Activated naive CD4-positive, alpha-beta T cell treated with anti-CD3 and anti-CD28 coated beads, Interleukin-2, amount 10 ng/mL, durations not matched to agents 7 days and 5 days (primary cell): ENCODE data around the gene POLD2.
"Not testable (repeated sequence)": the region's sequence is repeated elsewhere in the genome, so short reads cannot be mapped to it uniquely, and the experiment has no call there.

ENCODE experiments used
- CTCF ChIA-PET: fragments of 350-600 bp; sonication (Branson Sonifier 250); formaldehyde crosslinking; loops from one replicate; lab custom pipeline; 2021; ENCODE audit warnings: antibody characterized with exemption; lab: Charles Lee
- DNase-seq: peaks from one replicate; pipeline ENCODE4 v3.0.0-alpha.2; 2020
- H3K27ac Mint-ChIP-seq: one replicate; pipeline ENCODE4 v1.8.0; 2021; ENCODE audit warnings: mild to moderate bottlenecking, moderate library complexity, mixed read lengths
- H3K27me3 Mint-ChIP-seq: one replicate; pipeline ENCODE4 v1.8.0; 2021; ENCODE audit warnings: mild to moderate bottlenecking, mixed read lengths
- H3K36me3 Mint-ChIP-seq: one replicate; pipeline ENCODE4 v1.8.0; 2021; ENCODE audit warnings: mixed read lengths
- H3K4me1 Mint-ChIP-seq: one replicate; pipeline ENCODE4 v1.8.0; 2021; ENCODE audit warnings: mixed read lengths
- H3K4me3 Mint-ChIP-seq: one replicate; pipeline ENCODE4 v1.8.0; 2021; ENCODE audit warnings: mild to moderate bottlenecking, moderate library complexity, mixed read lengths
- H3K9me3 Mint-ChIP-seq: one replicate; pipeline ENCODE4 v1.8.0; 2021; ENCODE audit warnings: mixed read lengths

The POLD2 gene

DNA sequence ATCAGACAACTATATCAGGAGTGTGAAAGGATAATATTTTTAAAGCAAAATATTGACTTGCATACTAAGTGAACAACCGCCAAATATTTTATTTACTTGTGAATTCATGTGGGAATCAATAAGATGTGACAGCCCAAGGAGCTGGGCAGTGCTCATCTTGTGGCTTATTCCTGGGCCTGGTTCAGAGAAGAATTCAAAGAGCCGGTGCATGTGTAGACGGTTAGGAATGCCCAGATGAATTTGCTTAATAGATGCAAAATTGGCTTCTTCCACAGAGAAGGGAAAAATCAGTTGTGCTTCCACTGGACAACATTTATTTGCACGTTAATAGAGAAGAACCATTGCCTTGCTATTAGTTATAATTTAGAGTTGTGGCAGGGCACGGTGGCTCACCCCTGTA lies 13.4 kb upstream of the POLD2 start:
- H3K27me3 Mint-ChIP-seq, result peaks cover 50% of the 10 kb centered on the region
- H3K36me3 Mint-ChIP-seq, result no peaks in the 10 kb centered on the region
- no peak overlapping the region for H3K4me3 Mint-ChIP-seq
- no peak overlapping the region for H3K27ac Mint-ChIP-seq
- H3K9me3 Mint-ChIP-seq, result no peaks in the 10 kb centered on the region
- DNase-seq, result no peak
- CTCF ChIA-PET, result no interaction called here
- H3K4me1 Mint-ChIP-seq, result no peaks in the 10 kb centered on the region

DNA sequence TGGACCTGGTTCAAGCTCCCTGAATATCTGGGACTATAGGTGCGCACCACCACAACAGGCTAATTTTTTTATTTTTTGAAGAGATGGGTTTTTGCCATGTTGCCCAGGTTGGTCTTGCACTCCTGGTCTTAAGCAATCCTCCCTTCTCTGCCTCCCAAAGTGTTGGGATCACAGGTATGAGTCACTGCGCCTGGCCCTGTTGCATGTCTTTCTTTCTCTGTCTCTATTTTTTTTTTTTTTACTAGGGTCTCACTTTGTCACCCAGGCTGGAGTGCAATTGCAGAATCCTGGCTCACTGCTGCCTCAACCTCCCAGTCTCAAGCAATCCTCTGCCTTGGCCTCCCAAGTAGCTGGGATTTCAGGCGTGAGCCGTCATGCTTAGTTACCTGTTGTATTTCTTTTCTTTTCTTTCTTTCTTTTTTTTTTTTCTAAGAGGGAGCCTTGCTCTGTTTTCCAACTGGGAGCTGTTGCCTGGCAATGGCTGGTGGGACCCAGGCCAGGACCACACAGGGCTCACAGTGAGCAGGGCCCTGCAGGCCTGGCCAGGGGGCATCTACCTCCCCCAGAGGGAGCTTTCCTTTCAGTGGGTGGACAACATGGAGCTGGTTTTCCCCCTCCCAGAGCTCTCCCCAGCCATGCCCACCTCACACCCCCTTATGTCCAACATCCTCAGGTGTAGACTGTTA lies 11.7 kb upstream of the POLD2 start:
- no peaks in the 10 kb centered on the region for H3K4me1 Mint-ChIP-seq
- no peaks in the 10 kb centered on the region for H3K36me3 Mint-ChIP-seq
- peaks cover 56% of the 10 kb centered on the region for H3K27me3 Mint-ChIP-seq
- H3K27ac Mint-ChIP-seq, result no peak overlapping the region
- H3K4me3 Mint-ChIP-seq, result no peak overlapping the region
- DNase-seq, result no peak
- no peaks in the 10 kb centered on the region for H3K9me3 Mint-ChIP-seq
- CTCF ChIA-PET, result interaction anchor here (0.6 kb wide), 1 partner anchor 269 kb away, joined by 3 read pairs; no protein-coding TSS in a partner anchor

DNA sequence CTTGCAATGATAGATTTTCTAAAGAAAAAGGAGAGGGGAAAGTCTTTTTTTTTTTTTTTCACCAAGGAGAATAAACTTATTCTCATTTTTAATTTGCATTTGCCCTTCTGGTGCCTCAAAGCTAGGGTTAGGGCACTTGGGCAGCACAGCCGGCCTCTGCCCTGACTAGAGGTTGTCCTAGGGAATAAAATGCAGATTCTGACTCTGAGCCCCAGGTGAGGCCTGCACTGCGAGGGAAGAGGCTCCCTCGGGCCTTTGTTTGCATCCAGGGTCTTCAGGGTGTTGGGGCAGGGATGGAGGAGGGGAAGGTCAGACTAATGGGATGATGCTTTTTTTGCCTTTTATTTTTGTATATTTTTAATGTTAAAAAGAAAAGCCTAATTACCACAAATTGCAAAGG lies 9.9 kb upstream of the POLD2 start:
- no peaks in the 10 kb centered on the region for H3K9me3 Mint-ChIP-seq
- H3K27ac Mint-ChIP-seq, result no peak overlapping the region
- H3K27me3 Mint-ChIP-seq, result peaks cover 53% of the 10 kb centered on the region
- H3K4me1 Mint-ChIP-seq, result peaks cover 3% of the 10 kb centered on the region
- no peak for DNase-seq
- CTCF ChIA-PET, result no interaction called here
- no peak overlapping the region for H3K4me3 Mint-ChIP-seq
- H3K36me3 Mint-ChIP-seq, result no peaks in the 10 kb centered on the region

- H3K36me3 Mint-ChIP-seq, result no peaks in the 10 kb centered on the region
- CTCF ChIA-PET, result interaction anchor here (1.1 to 1.7 kb wide), 5 partner anchors 9 to 346 kb away, joined by 3 to 6 read pairs (median 4); partner anchors contain the start of gene POLD2
These were observed 8.7 kb upstream of the POLD2 start for GRCh38 chr7:44132039-44132438.

DNA sequence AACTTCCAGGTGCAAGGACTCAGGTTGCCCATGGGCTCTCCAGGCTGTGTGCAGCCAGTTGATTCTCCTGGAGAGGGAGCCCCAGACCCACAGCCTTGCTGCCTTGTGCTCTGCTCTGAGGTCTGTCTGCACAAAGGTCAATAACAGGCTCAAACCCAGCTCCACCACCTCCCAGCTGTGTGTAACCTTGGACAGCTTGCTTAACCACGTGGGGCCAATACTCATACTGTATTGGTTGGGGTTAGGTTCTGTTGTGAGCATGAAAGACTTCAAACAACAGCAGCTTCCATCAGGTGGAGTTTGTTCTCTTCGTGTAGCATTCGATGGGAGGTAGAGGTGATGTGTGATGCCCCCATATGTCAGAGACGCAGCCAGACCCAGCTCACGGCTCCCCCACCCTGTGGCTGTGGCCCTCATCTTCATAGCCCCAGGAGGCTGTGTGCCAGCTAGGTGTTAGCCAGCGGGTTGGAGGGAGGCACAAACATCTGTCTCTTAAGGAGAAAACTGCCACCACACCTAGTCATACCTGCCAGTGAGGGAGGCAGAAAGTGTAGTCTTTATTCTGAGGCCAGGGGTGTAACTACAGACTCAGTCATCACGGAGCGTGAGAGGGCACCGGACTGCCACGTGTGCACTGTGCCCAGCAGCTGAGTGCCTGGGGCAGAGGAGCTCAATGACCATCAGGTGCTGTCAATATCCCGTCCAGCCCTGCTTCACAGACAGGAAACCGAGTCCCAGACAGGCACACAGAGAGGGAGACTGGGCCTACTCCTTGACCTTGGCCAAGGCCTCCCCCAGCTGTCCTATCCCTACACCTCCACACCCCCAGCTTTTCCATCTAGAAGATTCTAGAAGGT lies 8.1 kb upstream of the POLD2 start:
- Mint-ChIP-seq H3K27me3 (peaks cover 66% of the 10 kb centered on the region), H3K4me3 (no peak overlapping the region), H3K36me3 (no peaks in the 10 kb centered on the region), H3K27ac (no peak overlapping the region), H3K4me1 (peaks cover 3% of the 10 kb centered on the region), H3K9me3 (no peaks in the 10 kb centered on the region)
- CTCF ChIA-PET, result interaction anchor here (0.8 to 1.7 kb wide), 7 partner anchors 8 to 347 kb away, joined by 3 to 6 read pairs (median 3); partner anchors contain the start of gene POLD2
- DNase-seq, result no peak

More at GRCh38 chr7:44132039-44132438, 8.7 kb upstream of the POLD2 start:
- H3K4me1 Mint-ChIP-seq, result peaks cover 3% of the 10 kb centered on the region
- DNase-seq, result no peak
- no peak overlapping the region for H3K4me3 Mint-ChIP-seq
- no peak overlapping the region for H3K27ac Mint-ChIP-seq
- H3K9me3 Mint-ChIP-seq, result no peaks in the 10 kb centered on the region
- peaks cover 59% of the 10 kb centered on the region for H3K27me3 Mint-ChIP-seq

DNA sequence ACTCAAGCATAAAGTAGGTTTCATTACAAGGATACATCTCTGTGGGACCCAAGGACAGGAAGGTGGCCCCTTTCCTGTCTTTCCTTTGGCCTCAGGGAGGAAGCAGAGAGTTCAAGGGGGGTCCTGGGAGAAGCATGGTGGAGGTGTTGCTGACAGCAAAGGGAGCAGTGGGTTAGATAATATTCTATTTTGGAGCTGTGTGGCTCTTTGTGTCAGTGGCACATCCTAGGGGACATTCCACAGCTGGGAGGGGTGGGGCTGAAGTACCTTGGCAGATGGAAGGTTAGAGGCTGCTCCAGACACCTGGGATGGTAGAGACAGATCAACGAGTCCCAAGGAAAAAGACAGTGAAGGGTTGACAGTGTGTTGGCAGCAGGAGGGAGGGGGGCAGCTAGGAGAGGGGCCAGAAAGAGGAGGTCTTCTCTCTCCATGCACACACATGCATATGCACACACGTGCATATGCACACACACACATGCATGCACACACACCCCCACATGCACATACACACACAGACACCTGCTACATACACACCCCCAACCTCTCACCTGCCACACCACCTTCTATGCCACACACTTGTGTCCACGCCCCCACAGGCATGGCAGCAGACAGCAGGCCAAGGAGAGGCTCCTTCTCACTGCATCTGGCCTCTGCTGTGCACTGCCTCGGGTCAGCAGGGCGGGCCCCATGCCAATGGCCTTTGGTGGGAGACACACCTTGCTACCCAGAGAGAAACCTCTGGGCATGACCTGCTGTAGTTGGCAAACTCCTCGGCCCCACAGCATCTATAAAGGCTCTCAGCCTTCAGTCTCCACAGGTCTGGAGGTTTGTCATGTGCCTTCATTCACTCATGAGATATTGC lies 5.6 kb upstream of the POLD2 start:
- Mint-ChIP-seq H3K27me3 (peaks cover 62% of the 10 kb centered on the region), H3K36me3 (no peaks in the 10 kb centered on the region), H3K9me3 (no peaks in the 10 kb centered on the region), H3K4me1 (peaks cover 6% of the 10 kb centered on the region), H3K27ac (no peak overlapping the region), H3K4me3 (no peak overlapping the region)
- CTCF ChIA-PET, result no interaction called here
- no peak for DNase-seq

- CTCF ChIA-PET, result no interaction called here
- Mint-ChIP-seq H3K4me3 (no peak overlapping the region), H3K27me3 (peaks cover 58% of the 10 kb centered on the region), H3K27ac (no peak overlapping the region), H3K9me3 (no peaks in the 10 kb centered on the region), H3K4me1 (peaks cover 14% of the 10 kb centered on the region), H3K36me3 (no peaks in the 10 kb centered on the region)
- no peak for DNase-seq
These were observed 3.8 kb upstream of the POLD2 start for GRCh38 chr7:44127161-44127560.

GRCh38 chr7:44126574-44126973 lies 3.2 kb upstream of the POLD2 start:
- Mint-ChIP-seq H3K27me3 (peaks cover 55% of the 10 kb centered on the region), H3K4me1 (peaks cover 20% of the 10 kb centered on the region)
- not testable (repeated sequence) for DNase-seq, H3K4me3 Mint-ChIP-seq, H3K27ac Mint-ChIP-seq, H3K36me3 Mint-ChIP-seq, H3K9me3 Mint-ChIP-seq
- CTCF ChIA-PET, result interaction anchor here (0.9 to 1.4 kb wide), 2 partner anchors 17 to 46 kb away, joined by 3 read pairs; no protein-coding TSS in a partner anchor

- no peaks in the 10 kb centered on the region for H3K9me3 Mint-ChIP-seq
- H3K4me3 Mint-ChIP-seq, result peak overlapping the region; percentile 22
- CTCF ChIA-PET, result interaction anchor here (0.9 kb wide), 1 partner anchor 78 kb away, joined by 3 read pairs; no protein-coding TSS in a partner anchor
- H3K27me3 Mint-ChIP-seq, result peaks cover 47% of the 10 kb centered on the region
- H3K36me3 Mint-ChIP-seq, result peaks cover 13% of the 10 kb centered on the region
- H3K27ac Mint-ChIP-seq, result no peak overlapping the region
- H3K4me1 Mint-ChIP-seq, result peaks cover 34% of the 10 kb centered on the region
- no peak for DNase-seq
These were observed 1.5 kb upstream of the POLD2 start for GRCh38 chr7:44124822-44125202.

- H3K27ac Mint-ChIP-seq, result peak overlapping the region; percentile 72
- DNase-seq, result no peak
- CTCF ChIA-PET, result interaction anchor here (0.6 to 1.5 kb wide), 3 partner anchors 9 to 157 kb away, joined by 3 to 4 read pairs (median 3); no protein-coding TSS in a partner anchor
- peak overlapping the region; percentile 88 for H3K4me3 Mint-ChIP-seq
- H3K36me3 Mint-ChIP-seq, result peaks cover 31% of the 10 kb centered on the region
- H3K4me1 Mint-ChIP-seq, result peaks cover 37% of the 10 kb centered on the region
- H3K9me3 Mint-ChIP-seq, result no peaks in the 10 kb centered on the region
- H3K27me3 Mint-ChIP-seq, result peaks cover 26% of the 10 kb centered on the region
These were observed 819 bp downstream of the POLD2 start for GRCh38 chr7:44122529-44122928.

DNA sequence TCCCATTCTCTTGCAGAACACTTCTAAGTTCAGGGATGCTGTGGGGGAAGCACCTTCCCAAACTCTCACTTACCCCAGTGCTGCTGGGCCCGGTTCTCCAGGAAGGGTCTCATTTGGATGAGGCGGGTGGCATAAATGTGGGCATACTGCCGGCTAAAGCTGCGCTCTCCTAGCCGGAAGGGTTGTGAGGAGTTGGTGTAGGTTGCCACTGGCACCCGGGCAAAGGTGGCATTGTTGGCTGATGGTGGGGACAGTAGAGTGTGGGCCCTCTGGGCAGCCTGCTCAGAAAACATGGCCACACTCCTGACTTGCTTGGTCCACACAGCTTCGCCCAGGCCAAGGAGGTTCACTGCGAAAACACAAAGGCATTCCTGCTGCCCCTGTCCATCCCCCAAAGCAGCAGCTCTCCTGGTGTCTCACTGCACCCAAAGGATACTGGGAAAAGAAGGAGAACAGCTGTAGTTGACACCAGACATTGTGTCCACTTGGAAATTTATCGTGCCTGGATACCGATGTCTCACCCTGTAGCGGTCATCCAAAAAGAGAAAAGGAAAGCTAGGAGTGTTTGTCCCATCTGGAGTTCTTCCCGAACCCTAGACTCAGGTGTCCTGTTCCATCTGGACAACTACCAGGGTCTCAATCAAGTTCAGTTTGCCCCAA lies 1.5 kb downstream of the POLD2 start:
- Mint-ChIP-seq H3K4me3 (peak overlapping the region; percentile 88), H3K4me1 (peaks cover 37% of the 10 kb centered on the region), H3K27ac (no peak overlapping the region), H3K27me3 (peaks cover 20% of the 10 kb centered on the region), H3K36me3 (peaks cover 34% of the 10 kb centered on the region), H3K9me3 (no peaks in the 10 kb centered on the region)
- CTCF ChIA-PET, result interaction anchor here (0.6 to 1.5 kb wide), 3 partner anchors 10 to 226 kb away, joined by 3 to 4 read pairs (median 3); no protein-coding TSS in a partner anchor
- DNase-seq, result no peak

DNA sequence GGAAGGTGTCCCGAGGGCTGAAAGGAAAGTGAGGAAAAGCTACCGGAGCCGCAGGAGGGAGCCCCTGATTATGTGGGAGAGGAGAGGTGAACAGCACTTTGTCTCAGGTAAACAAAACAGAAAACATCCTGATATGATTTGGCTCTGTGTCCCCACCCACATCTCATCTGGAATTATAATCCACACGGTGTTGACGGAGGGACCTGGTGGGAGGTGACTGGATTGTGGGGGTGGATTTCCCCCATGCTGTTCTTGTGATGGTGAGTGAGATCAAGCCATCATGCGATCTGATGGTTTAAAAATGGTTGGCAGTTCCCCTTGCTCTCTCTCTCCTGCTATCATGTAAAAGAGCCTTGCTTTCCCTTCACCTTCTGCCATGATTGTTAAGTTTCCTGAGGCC lies 3.0 kb downstream of the POLD2 start:
- peaks cover 7% of the 10 kb centered on the region for H3K27me3 Mint-ChIP-seq
- H3K9me3 Mint-ChIP-seq, result no peaks in the 10 kb centered on the region
- no peak overlapping the region for H3K4me3 Mint-ChIP-seq
- CTCF ChIA-PET, result no interaction called here
- H3K4me1 Mint-ChIP-seq, result peaks cover 37% of the 10 kb centered on the region
- H3K36me3 Mint-ChIP-seq, result peaks cover 34% of the 10 kb centered on the region
- DNase-seq, result no peak
- no peak overlapping the region for H3K27ac Mint-ChIP-seq

GRCh38 chr7:44119829-44120380 lies 3.4 kb downstream of the POLD2 start:
- peaks cover 37% of the 10 kb centered on the region for H3K4me1 Mint-ChIP-seq
- peaks cover 34% of the 10 kb centered on the region for H3K36me3 Mint-ChIP-seq
- no peak overlapping the region for H3K4me3 Mint-ChIP-seq
- DNase-seq, result no peak
- peak overlapping the region; percentile 40 for H3K27ac Mint-ChIP-seq
- peaks cover 7% of the 10 kb centered on the region for H3K27me3 Mint-ChIP-seq
- no peaks in the 10 kb centered on the region for H3K9me3 Mint-ChIP-seq
- CTCF ChIA-PET, result no interaction called here
